Activated B cell treated with CpG ODN at 0.5 μM for 24 hours (primary cell): ENCODE results near the gene FAM117B. TPM values are rescaled to one million over a fixed set of nuclear protein-coding genes. Genes with fewer than 3 reads are reported as not detected.

Experiments
- ATAC-seq: fragments of 200-7000 bp; cut with Tn5 transposase; one replicate; pipeline ENCODE4 v1.10.0; 2021; ENCODE audit warnings: low read depth, mild to moderate bottlenecking, moderate library complexity
- CTCF ChIA-PET: fragments of 350-600 bp; sonication (Branson Sonifier 250); formaldehyde crosslinking; loops from one replicate; lab custom pipeline; 2021; ENCODE audit warnings: antibody characterized with exemption; lab: Charles Lee
- POLR2A ChIA-PET: fragments of 350-600 bp; sonication (Branson Sonifier 250); formaldehyde crosslinking; loops from one replicate; lab custom pipeline; 2021; ENCODE audit warnings: antibody characterized with exemption; lab: Charles Lee
- DNase-seq: peaks from one replicate; pipeline ENCODE4 v3.0.0; 2022
- H3K27ac Mint-ChIP-seq: one replicate; pipeline ENCODE4 v1.8.0; 2020; ENCODE audit warnings: mixed read lengths
- H3K27me3 Mint-ChIP-seq: one replicate; pipeline ENCODE4 v1.8.0; 2021; ENCODE audit warnings: mixed read lengths
- H3K36me3 Mint-ChIP-seq: one replicate; pipeline ENCODE4 v1.8.0; 2021; ENCODE audit warnings: low read depth, mixed read lengths
- H3K4me1 Mint-ChIP-seq: one replicate; pipeline ENCODE4 v1.8.0; 2021; ENCODE audit warnings: mixed read lengths
- H3K4me3 Mint-ChIP-seq: one replicate; pipeline ENCODE4 v1.8.0; 2020; ENCODE audit warnings: mild to moderate bottlenecking, mixed read lengths
- H3K9me3 Mint-ChIP-seq: one replicate; pipeline ENCODE4 v1.8.0; 2020; ENCODE audit warnings: mixed read lengths
- intact Hi-C: fragments of 100-400 bp; cut with micrococcal nuclease; formaldehyde crosslinking; loops from one replicate; pipeline ENCODE4 v1.15.1; 2024
- total RNA-seq: library from RNA; stranded (reverse); gene quantifications from 2 replicates; pipeline ENCODE4 v1.2.3, GENCODE V29; 2022
- TF ChIP-seq, protein P1 (sequence below): fragments of 200-600 bp; IDR thresholded peaks from one replicate; pipeline ENCODE4 v1.8.0; 2022; ENCODE audit warnings: antibody characterized with exemption, mild to moderate bottlenecking

The FAM117B gene
- total RNA-seq, 1 donor from 2014 or later: 22.5 TPM

DNA sequence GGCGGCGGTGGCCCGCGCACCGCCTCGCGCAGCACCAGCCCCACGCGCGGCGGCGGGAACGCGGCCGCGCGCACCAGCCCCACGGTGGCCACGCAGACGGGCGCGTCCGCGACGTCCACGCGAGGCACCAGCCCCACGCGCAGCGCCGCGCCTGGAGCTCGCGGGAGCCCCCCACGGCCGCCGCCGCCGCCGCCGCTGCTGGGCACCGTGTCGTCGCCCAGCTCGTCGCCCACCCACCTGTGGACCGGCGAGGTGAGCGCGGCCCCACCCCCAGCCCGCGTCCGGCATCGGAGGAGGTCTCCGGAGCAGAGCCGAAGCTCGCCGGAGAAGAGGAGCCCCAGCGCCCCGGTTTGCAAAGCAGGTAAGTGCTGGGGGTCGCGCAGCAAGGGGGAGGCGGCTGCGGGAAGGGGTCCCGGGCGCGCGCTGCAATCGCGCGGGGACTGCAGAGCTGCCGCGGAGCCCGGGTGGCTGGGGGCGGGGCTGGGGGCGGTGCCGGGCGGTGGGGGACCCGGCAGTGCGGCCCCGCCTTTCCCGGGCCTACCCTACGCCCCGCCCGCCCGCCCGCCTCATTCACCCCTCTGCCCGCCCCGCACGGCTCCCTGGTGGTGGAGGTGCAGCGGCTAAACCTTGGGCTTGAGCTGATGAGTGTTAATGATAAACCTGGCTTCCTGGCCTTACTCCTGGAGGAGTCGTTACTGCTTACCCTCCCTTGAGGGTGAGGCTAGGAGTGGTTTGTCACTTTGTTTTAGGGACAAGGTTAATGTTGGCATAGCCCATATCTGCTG lies 851 bp downstream of the FAM117B start:
- peak overlapping the region; percentile 95 for H3K27ac Mint-ChIP-seq
- intact Hi-C loops: loop anchor here (1.0 to 5.0 kb wide), 2 partner anchors 8 to 368 kb away; partner anchors contain the start of gene NOP58
- H3K36me3 Mint-ChIP-seq: peaks cover 18% of the 10 kb centered on the region
- POLR2A ChIA-PET: interaction anchor here (0.6 to 3.7 kb wide), 34 partner anchors 9 to 379 kb away, joined by 3 to 117 read pairs (median 8); partner anchors contain the start of genes CARF, ICA1L, NBEAL1 and WDR12
- CTCF ChIA-PET: interaction anchor here (0.8 to 2.5 kb wide), 6 partner anchors 10 to 112 kb away, joined by 3 to 18 read pairs (median 4); no protein-coding TSS in a partner anchor
- H3K4me3 Mint-ChIP-seq: peak overlapping the region; percentile 95
- TF ChIP-seq, protein P1, sequence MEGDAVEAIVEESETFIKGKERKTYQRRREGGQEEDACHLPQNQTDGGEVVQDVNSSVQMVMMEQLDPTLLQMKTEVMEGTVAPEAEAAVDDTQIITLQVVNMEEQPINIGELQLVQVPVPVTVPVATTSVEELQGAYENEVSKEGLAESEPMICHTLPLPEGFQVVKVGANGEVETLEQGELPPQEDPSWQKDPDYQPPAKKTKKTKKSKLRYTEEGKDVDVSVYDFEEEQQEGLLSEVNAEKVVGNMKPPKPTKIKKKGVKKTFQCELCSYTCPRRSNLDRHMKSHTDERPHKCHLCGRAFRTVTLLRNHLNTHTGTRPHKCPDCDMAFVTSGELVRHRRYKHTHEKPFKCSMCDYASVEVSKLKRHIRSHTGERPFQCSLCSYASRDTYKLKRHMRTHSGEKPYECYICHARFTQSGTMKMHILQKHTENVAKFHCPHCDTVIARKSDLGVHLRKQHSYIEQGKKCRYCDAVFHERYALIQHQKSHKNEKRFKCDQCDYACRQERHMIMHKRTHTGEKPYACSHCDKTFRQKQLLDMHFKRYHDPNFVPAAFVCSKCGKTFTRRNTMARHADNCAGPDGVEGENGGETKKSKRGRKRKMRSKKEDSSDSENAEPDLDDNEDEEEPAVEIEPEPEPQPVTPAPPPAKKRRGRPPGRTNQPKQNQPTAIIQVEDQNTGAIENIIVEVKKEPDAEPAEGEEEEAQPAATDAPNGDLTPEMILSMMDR: no peak
- H3K9me3 Mint-ChIP-seq: no peaks in the 10 kb centered on the region
- DNase-seq (peak; percentile 77), ATAC-seq (peak; percentile 60)
- H3K27me3 Mint-ChIP-seq: no peaks in the 10 kb centered on the region
- peaks cover 61% of the 10 kb centered on the region for H3K4me1 Mint-ChIP-seq

- Mint-ChIP-seq H3K4me3 (peak overlapping the region; percentile 89), H3K27me3 (no peaks in the 10 kb centered on the region), H3K4me1 (peaks cover 66% of the 10 kb centered on the region), H3K36me3 (peaks cover 18% of the 10 kb centered on the region), H3K9me3 (no peaks in the 10 kb centered on the region), H3K27ac (peak overlapping the region; percentile 95)
- intact Hi-C loops: loop anchor here (5.0 kb wide), 1 partner anchor 369 kb away; the partner anchor contains the start of gene NOP58
- ChIA-PET CTCF (interaction anchor here (0.8 to 2.5 kb wide), 6 partner anchors 11 to 112 kb away, joined by 3 to 18 read pairs (median 4); no protein-coding TSS in a partner anchor), POLR2A (interaction anchor here (0.6 to 3.7 kb wide), 27 partner anchors 8 to 378 kb away, joined by 3 to 117 read pairs (median 15); partner anchors contain the start of genes CARF, ICA1L, NBEAL1 and WDR12)
- DNase-seq (no peak), ATAC-seq (peak; percentile 2)
- TF ChIP-seq, protein P1: no peak
Observed at GRCh38 chr2:202636213-202636513, 1.4 kb downstream of the FAM117B start.

- no peaks in the 10 kb centered on the region for H3K27me3 Mint-ChIP-seq
- POLR2A ChIA-PET: interaction anchor here (1.0 to 1.6 kb wide), 2 partner anchors 67 to 113 kb away, joined by 3 to 6 read pairs; no protein-coding TSS in a partner anchor
Observed at GRCh38 chr2:202638721-202639120, 4.0 kb downstream of the FAM117B start.

DNA sequence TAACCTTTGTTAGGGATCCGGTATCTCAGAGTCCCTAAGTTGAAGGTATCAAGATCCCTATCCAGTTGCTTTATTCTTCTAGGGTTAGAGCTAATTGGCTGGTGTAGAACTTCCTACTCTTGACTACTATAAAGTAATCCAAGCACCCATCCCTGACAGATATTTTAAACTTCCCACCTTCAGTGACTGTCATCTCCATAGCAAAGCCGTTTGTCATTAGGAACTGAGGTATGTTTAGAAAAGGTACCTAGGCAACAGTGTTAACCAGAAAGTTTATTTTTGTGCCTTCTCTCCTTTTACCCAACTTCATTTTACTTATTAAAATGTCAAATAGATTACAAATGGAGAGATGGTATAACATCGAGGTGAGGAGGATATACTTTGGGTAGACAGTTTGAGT lies 4.5 kb downstream of the FAM117B start:
- POLR2A ChIA-PET: interaction anchor here (1.0 kb wide), 1 partner anchor 66 kb away, joined by 3 read pairs; no protein-coding TSS in a partner anchor
- CTCF ChIA-PET: no interaction called here
- intact Hi-C loops: loop anchor here (5.0 kb wide), 1 partner anchor 372 kb away; the partner anchor contains the start of gene NOP58

More at GRCh38 chr2:202638721-202639120, 4.0 kb downstream of the FAM117B start:
- ATAC-seq (no peak), DNase-seq (no peak)
- Mint-ChIP-seq H3K27ac (peak overlapping the region; percentile 76), H3K4me3 (no peak overlapping the region), H3K4me1 (peaks cover 65% of the 10 kb centered on the region), H3K9me3 (no peaks in the 10 kb centered on the region), H3K36me3 (peaks cover 18% of the 10 kb centered on the region)
- CTCF ChIA-PET: interaction anchor here (2.0 kb wide), 1 partner anchor 50 kb away, joined by 7 read pairs; no protein-coding TSS in a partner anchor
- TF ChIP-seq, protein P1: no peak
- intact Hi-C loops: loop anchor here (5.0 kb wide), 1 partner anchor 371 kb away; the partner anchor contains the start of gene NOP58

More for the DNA sequence above, 4.5 kb downstream of the FAM117B start:
- TF ChIP-seq, protein P1: no peak
- peaks cover 64% of the 10 kb centered on the region for H3K4me1 Mint-ChIP-seq
- DNase-seq: no peak
- H3K4me3 Mint-ChIP-seq: no peak overlapping the region
- peaks cover 17% of the 10 kb centered on the region for H3K36me3 Mint-ChIP-seq
- ATAC-seq: no peak
- H3K27me3 Mint-ChIP-seq: no peaks in the 10 kb centered on the region
- H3K9me3 Mint-ChIP-seq: no peaks in the 10 kb centered on the region
- peak overlapping the region; percentile 76 for H3K27ac Mint-ChIP-seq
